ENCODE results near the gene SMYD3.

GRCh38 chr1:246083416-246083815, 423.7 kb downstream of the SMYD3 start:
- TF ChIP-seq CTCF (IDR thresholded peaks at IDR 0.05) (no peak), POLR2AphosphoS5 (IDR thresholded peaks at IDR 0.05; ENCODE audit: low read depth, low read length) (no peak), REST (IDR thresholded peaks at IDR 0.05; ENCODE audit: insufficient read depth in 1 of 2, low read depth in 2 of 2, low read length in 1 of 2) (no peak), TCF7L2 (IDR thresholded peaks at IDR 0.05; ENCODE audit: low read depth, low read length) (no peak)

All from Panc1 (cell line).